GM12878 (cell line): Measurements from ENCODE around the gene PDCD6IP.

Experiments used
- BACH1 ChIP-seq: fragments of 450-650 bp; IDR thresholded peaks from 2 replicates; pipeline ENCODE4 v1.6.1; 2017; ENCODE audit warnings: mild to moderate bottlenecking, borderline replicate concordance
- CHD4 ChIP-seq: fragments of 200-600 bp; sonication (generic); IDR thresholded peaks from 2 replicates; pipeline ENCODE4 v1.6.1; 2016; ENCODE audit warnings: mild to moderate bottlenecking
- CTCF ChIP-seq, 3 experiments: IDR thresholded peaks in 2 of 3; conservative IDR thresholded peaks in 1 of 3; 2 replicates each; pipeline ENCODE4 v1.5.1; 2011; ENCODE audit warnings: low read depth in 3 of 3, low read length in 3 of 3, mild to moderate bottlenecking in 3 of 3, control low read depth in 2 of 3, moderate library complexity in 2 of 3, inconsistent platforms in 1 of 3, mixed read lengths in 1 of 3; ENCODE audit not compliant: control insufficient read depth in 2 of 3, insufficient read depth in 1 of 3; ENCODE audit errors: extremely low read depth in 1 of 3
- DPF2 ChIP-seq: fragments of 450-650 bp; IDR thresholded peaks from 2 replicates; pipeline ENCODE4 v1.6.1; 2017; ENCODE audit warnings: mild to moderate bottlenecking
- EP300 ChIP-seq, 2 experiments: fragments of 150-350 bp in 1 of 2; IDR thresholded peaks; 2 replicates each; pipeline ENCODE4 v1.6.1; 2011 to 2012; ENCODE audit warnings: low read depth in 2 of 2, low read length in 2 of 2, borderline replicate concordance in 1 of 2, improper control_type of control experiment in 1 of 2, inconsistent platforms in 1 of 2; ENCODE audit not compliant: control insufficient read depth in 1 of 2
- EZH2 ChIP-seq: IDR thresholded peaks from 2 replicates; pipeline ENCODE4 v1.6.1; 2012; ENCODE audit warnings: low read depth, mild to moderate bottlenecking, control low read depth, inconsistent platforms, low read length, borderline replicate concordance; ENCODE audit not compliant: control insufficient read depth
- HSF1 ChIP-seq: fragments of 150-350 bp; IDR thresholded peaks from 2 replicates; pipeline ENCODE4 v1.6.1; 2014; ENCODE audit warnings: mild to moderate bottlenecking, low read depth, low read length
- POLR2A ChIP-seq: IDR thresholded peaks from 2 replicates; pipeline ENCODE4 v1.6.1; 2011; ENCODE audit warnings: low read depth, mild to moderate bottlenecking, low read length
- REST ChIP-seq: IDR thresholded peaks from 2 replicates; pipeline ENCODE4 v1.6.1; 2012; ENCODE audit warnings: mild to moderate bottlenecking, low read depth, low read length
- SMC3 ChIP-seq: IDR thresholded peaks from 2 replicates; pipeline ENCODE4 v1.6.1; 2011; ENCODE audit warnings: low read length, improper control_type of control experiment, borderline replicate concordance
- TAF1 ChIP-seq: IDR thresholded peaks from 2 replicates; pipeline ENCODE4 v1.6.1; 2011; ENCODE audit warnings: mild to moderate bottlenecking, low read depth, low read length, borderline replicate concordance
- TCF3 ChIP-seq: IDR thresholded peaks from 2 replicates; pipeline ENCODE4 v1.6.1; 2012; ENCODE audit warnings: low read depth, mild to moderate bottlenecking, low read length, borderline replicate concordance; ENCODE audit not compliant: insufficient read depth

- TF ChIP-seq BACH1, result no peak
- TF ChIP-seq TAF1, result no peak
- no peak for TF ChIP-seq CTCF (IDR thresholded peaks at IDR 0.05 in 2 of 3, conservative IDR thresholded peaks at IDR 0.05 in 1 of 3; ENCODE audit: control insufficient read depth in 2 of 3, extremely low read depth in 1 of 3, insufficient read depth in 1 of 3, low read depth in 3 of 3, low read length in 3 of 3)
- no peak for TF ChIP-seq EP300 (IDR thresholded peaks at IDR 0.05; ENCODE audit: borderline replicate concordance in 1 of 2, control insufficient read depth in 1 of 2, low read depth in 2 of 2, low read length in 2 of 2)
- TF ChIP-seq TCF3, result no peak
- no peak for TF ChIP-seq HSF1
- TF ChIP-seq POLR2A, result no peak
- no peak for TF ChIP-seq DPF2
- no peak for TF ChIP-seq EZH2
- TF ChIP-seq REST, result no peak
- no peak for TF ChIP-seq SMC3
- no peak for TF ChIP-seq CHD4
Measured at GRCh38 chr3:33914212-33914611, 115.8 kb downstream of the PDCD6IP start.
